Stomach (tissue), 9 donors: ENCODE measurements around the gene TTC27. TPM values are rescaled to one million over a fixed set of nuclear protein-coding genes. Genes with fewer than 3 reads are reported as not detected.
A peak's percentile ranks its signal among the peaks of the same experiment; 100 is the strongest.

Experiments
- DNase-seq, 2 donors: peaks; one replicate each; pipeline versions ENCODE4 v3.0.0 to v3.0.0-alpha.2; 2013 to 2019
- H3K27ac ChIP-seq, 5 donors: fragments of 200-600 bp in 4 of 5; sonication (generic) in 4 of 5; one replicate each; pipeline ENCODE4 v1.5.1; 2013 to 2019; ENCODE audit warnings: mild to moderate bottlenecking in 1 of 5, moderate library complexity in 1 of 5
- H3K27me3 ChIP-seq, 3 donors: fragments of 200-600 bp; sonication (generic); one replicate each; pipeline ENCODE4 v1.5.1; 2017 to 2019; ENCODE audit warnings: mixed run types in 1 of 3
- H3K36me3 ChIP-seq, 4 donors: fragments of 200-600 bp; sonication (generic); 1 replicate in 3 of 4; 2 replicates in 1 of 4; pipeline ENCODE4 v1.5.1; 2016 to 2019
- H3K4me1 ChIP-seq, 4 donors: fragments of 200-600 bp; sonication (generic); one replicate each; pipeline ENCODE4 v1.5.1; 2016 to 2019
- H3K4me3 ChIP-seq, 4 donors: fragments of 200-600 bp; sonication (generic) in 3 of 4; one replicate each; pipeline ENCODE4 v1.5.1; 2016 to 2019; ENCODE audit warnings: mild to moderate bottlenecking in 1 of 4
- H3K9me3 ChIP-seq, 4 donors: fragments of 200-600 bp; sonication (generic); one replicate each; pipeline ENCODE4 v1.5.1; 2016 to 2019
- CTCF ChIP-seq, 7 experiments: fragments of 450-650 bp in 4 of 7; fragments of 200-600 bp in 3 of 7; sonication (generic) in 3 of 7; IDR thresholded peaks; one replicate each; pipeline ENCODE4 v1.5.1; 2016 to 2019; ENCODE audit warnings: antibody characterized with exemption in 7 of 7, control low read depth in 2 of 7, mild to moderate bottlenecking in 1 of 7
- EP300 ChIP-seq: sonication (generic); formaldehyde crosslinking; IDR thresholded peaks from one replicate; pipeline ENCODE4 v1.6.1; 2017; ENCODE audit warnings: antibody characterized with exemption
- POLR2A ChIP-seq, 4 donors: fragments of 450-650 bp; IDR thresholded peaks; one replicate each; pipeline ENCODE4 v1.6.1; 2016; ENCODE audit warnings: antibody characterized with exemption in 4 of 4, control low read depth in 2 of 4, mild to moderate bottlenecking in 1 of 4, moderate library complexity in 1 of 4
- POLR2AphosphoS5 ChIP-seq, 3 donors: sonication (generic); formaldehyde crosslinking; IDR thresholded peaks; one replicate each; pipeline ENCODE4 v1.6.1; 2016; ENCODE audit warnings: antibody characterized with exemption in 3 of 3
- WGBS, 5 donors: extraction: QIAGEN DNeasy Blood & Tissue Kit in 3 of 5; methylation state at CpG; one replicate each; pipeline versions ENCODE4 v1.1.5 to v1.1.7; 2013 to 2018; 5-methylcytosine and 5-hydroxymethylcytosine counted together
- intact Hi-C: fragments of 100-400 bp; cut with DNase I; formaldehyde crosslinking; loops from one replicate; pipeline ENCODE4 v1.15.1; 2023; ENCODE audit warnings: low total_unique reads
- polyA plus RNA-seq, 3 donors: library from polyadenylated mRNA; stranded (reverse); fragments of 200-250 nt; gene quantifications; one replicate each; pipeline ENCODE4 v1.2.3, GENCODE V29; 2013
- total RNA-seq, 5 donors: library from RNA; depleted of rRNA; stranded (reverse); fragments of >200 nt; gene quantifications; one replicate each; pipeline versions ENCODE4 v1.1.0 to v1.2.3, GENCODE V29; 2014 to 2016
- donor health status: healthy with polysubstance abuse.
- donor health status: Bipolar disorder and iron deficiency.
- donor health status: healthy.

Gene TTC27
- total and polyA plus RNA-seq, 8 donors, result 3.8 to 22.2 (median 5.9) TPM

- TF ChIP-seq POLR2AphosphoS5 (IDR thresholded peaks at IDR 0.05), result no peak
- no peak for TF ChIP-seq POLR2A (IDR thresholded peaks at IDR 0.05)
- no peak for TF ChIP-seq EP300
- no peak for TF ChIP-seq CTCF (IDR thresholded peaks at IDR 0.05)
- no peak overlapping the region for H3K4me3 ChIP-seq
- H3K9me3 ChIP-seq, result no peaks in the 10 kb centered on the region
- H3K4me1 ChIP-seq, result no peaks in the 10 kb centered on the region
- WGBS, 5 donors, result 85 to 98% (median 96%) methylated on average over 4 of the region's 4 CpGs
- intact Hi-C loops, result no loop called here
- no peaks in the 10 kb centered on the region for H3K27me3 ChIP-seq
- no peak overlapping the region for H3K27ac ChIP-seq
- peaks cover 6 to 39% (median 30%) of the 10 kb centered on the region in 4 donors for H3K36me3 ChIP-seq
- DNase-seq, result no peak
These were observed 132.8 kb downstream of the TTC27 start for GRCh38 chr2:32760628-32761027.

- H3K36me3 ChIP-seq, result peaks cover 0 to 5% (median 2%) of the 10 kb centered on the region in 4 donors
- H3K4me1 ChIP-seq, result peaks cover 0 to 16% (median 3%) of the 10 kb centered on the region in 4 donors
- H3K27ac ChIP-seq, result no peak overlapping the region
- 33 to 71% (median 46%) methylated on average over 1 of the region's 1 CpG for WGBS, 5 donors
- intact Hi-C loops, result no loop called here
- no peak for DNase-seq
- no peak overlapping the region for H3K4me3 ChIP-seq
- H3K27me3 ChIP-seq, result no peaks in the 10 kb centered on the region
- TF ChIP-seq EP300, result no peak
- peak in 2 of 3 donors; percentile 20 to 48 for TF ChIP-seq POLR2AphosphoS5 (IDR thresholded peaks at IDR 0.05)
- TF ChIP-seq POLR2A (IDR thresholded peaks at IDR 0.05), result no peak
- H3K9me3 ChIP-seq, result no peaks in the 10 kb centered on the region
These were observed 140.7 kb downstream of the TTC27 start for GRCh38 chr2:32768387-32769174.

GRCh38 chr2:32770360-32770759, 142.5 kb downstream of the TTC27 start:
- H3K4me3 ChIP-seq, result no peak overlapping the region
- TF ChIP-seq POLR2AphosphoS5 (IDR thresholded peaks at IDR 0.05) (no peak), CTCF (IDR thresholded peaks at IDR 0.05) (no peak), POLR2A (IDR thresholded peaks at IDR 0.05) (no peak)
- peaks cover 0 to 16% (median 3%) of the 10 kb centered on the region in 4 donors for H3K4me1 ChIP-seq
- no peak overlapping the region for H3K27ac ChIP-seq
- DNase-seq, result no peak
- H3K27me3 ChIP-seq, result no peaks in the 10 kb centered on the region
- 72 to 91% (median 87%) methylated on average over 5 of the region's 5 CpGs for WGBS, 5 donors
- H3K36me3 ChIP-seq, result peaks cover 0 to 5% (median 2%) of the 10 kb centered on the region in 4 donors
- no peaks in the 10 kb centered on the region for H3K9me3 ChIP-seq
- intact Hi-C loops, result loop anchor here (10.0 kb wide), 1 partner anchor 184 kb away; no protein-coding TSS in a partner anchor

- Histone ChIP-seq H3K4me1 (peaks cover 0 to 16% (median 3%) of the 10 kb centered on the region in 4 donors), H3K36me3 (no peaks in the 10 kb centered on the region), H3K27ac (no peak overlapping the region), H3K9me3 (no peaks in the 10 kb centered on the region), H3K4me3 (no peak overlapping the region), H3K27me3 (no peaks in the 10 kb centered on the region)
- WGBS, 5 donors, result 40 to 61% (median 52%) methylated on average over 6 of the region's 6 CpGs
- intact Hi-C loops, result loop anchor here (10.0 kb wide), 1 partner anchor 182 kb away; no protein-coding TSS in a partner anchor
- TF ChIP-seq POLR2AphosphoS5 (IDR thresholded peaks at IDR 0.05) (no peak), CTCF (IDR thresholded peaks at IDR 0.05) (peak in 5 of 7 experiments; percentile 46 to 66 (median 63))
- peak in 1 of 2 donors; percentile 74 for DNase-seq
These were observed 145.0 kb downstream of the TTC27 start for GRCh38 chr2:32772638-32773447.
